ENCODE data around the gene IBTK. TPM values are rescaled to one million over a fixed set of nuclear protein-coding genes. Genes with fewer than 3 reads are reported as not detected.
A peak's percentile ranks its signal among the peaks of the same experiment; 100 is the strongest.
"Not testable (repeated sequence)": the region's sequence is repeated elsewhere in the genome, so short reads cannot be mapped to it uniquely, and the experiment has no call there.

Gene IBTK
- polyA plus RNA-seq, 5 donors = 29.5 to 47.8 (median 43.4) TPM

DNA sequence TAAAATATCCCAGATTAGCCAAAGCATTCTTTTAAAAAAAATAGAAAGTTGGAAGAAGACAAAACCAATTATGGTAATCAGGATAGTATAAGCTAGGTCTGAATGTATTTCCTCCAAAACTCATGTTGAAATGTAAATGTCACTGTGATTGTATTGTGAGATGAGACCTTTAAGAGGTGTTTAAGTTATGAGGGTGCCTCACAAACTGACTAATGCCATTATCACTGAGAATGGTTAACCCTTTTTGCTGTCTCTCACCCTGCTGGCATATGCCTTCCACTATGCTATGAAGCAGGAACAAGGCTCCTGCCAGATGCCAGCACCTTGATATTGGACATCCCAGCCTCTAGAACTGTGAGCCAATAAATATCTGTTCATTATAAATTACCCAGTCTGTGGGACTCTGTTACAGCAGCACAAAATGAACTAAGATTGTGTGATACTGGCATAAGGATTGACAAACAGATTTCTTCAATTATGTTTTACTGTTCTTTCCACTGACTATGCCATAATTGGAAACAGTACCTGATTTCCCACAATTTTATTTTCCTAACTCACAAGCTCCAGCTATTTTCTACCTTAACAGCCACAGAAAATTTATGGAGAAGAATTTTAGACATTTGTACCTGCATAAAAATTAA is 63.8 kb downstream of the IBTK start:
- no peak for DNase-seq

- DNase-seq = no peak
Measured at GRCh38 chr6:82182756-82183155, 64.8 kb downstream of the IBTK start.

- DNase-seq = no peak
Measured at GRCh38 chr6:82179415-82179814, 68.1 kb downstream of the IBTK start.

GRCh38 chr6:82178759-82179112 is 68.8 kb downstream of the IBTK start:
- DNase-seq = no peak

- no peak for DNase-seq
Measured at GRCh38 chr6:82178077-82178758, 69.3 kb downstream of the IBTK start.

GRCh38 chr6:82176616-82177015 is 70.9 kb downstream of the IBTK start:
- DNase-seq = no peak

- no peak for DNase-seq
Measured at GRCh38 chr6:82172594-82172993, 75.0 kb downstream of the IBTK start.

GRCh38 chr6:82169138-82169876 is 78.2 kb downstream of the IBTK start:
- no peak for DNase-seq

DNA sequence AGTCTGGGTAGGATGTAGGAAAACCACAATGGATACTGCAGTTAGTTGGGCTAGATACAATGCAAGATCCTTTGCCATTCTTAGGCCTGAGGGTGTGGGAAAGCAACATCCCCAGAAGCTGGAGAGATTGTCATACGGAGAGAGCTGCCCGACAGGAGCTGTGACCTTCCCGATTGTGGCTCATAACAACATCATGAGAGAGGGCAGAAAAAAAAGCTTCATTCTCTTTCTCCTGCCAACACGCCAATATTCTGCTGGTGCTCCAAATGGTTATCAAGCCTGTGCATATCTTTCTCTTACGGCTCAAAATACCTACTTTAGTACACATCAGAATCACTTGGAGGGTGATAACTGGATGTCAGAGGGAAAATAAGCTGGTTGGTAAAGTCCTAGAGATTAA is 81.1 kb downstream of the IBTK start:
- DNase-seq = no peak

DNA sequence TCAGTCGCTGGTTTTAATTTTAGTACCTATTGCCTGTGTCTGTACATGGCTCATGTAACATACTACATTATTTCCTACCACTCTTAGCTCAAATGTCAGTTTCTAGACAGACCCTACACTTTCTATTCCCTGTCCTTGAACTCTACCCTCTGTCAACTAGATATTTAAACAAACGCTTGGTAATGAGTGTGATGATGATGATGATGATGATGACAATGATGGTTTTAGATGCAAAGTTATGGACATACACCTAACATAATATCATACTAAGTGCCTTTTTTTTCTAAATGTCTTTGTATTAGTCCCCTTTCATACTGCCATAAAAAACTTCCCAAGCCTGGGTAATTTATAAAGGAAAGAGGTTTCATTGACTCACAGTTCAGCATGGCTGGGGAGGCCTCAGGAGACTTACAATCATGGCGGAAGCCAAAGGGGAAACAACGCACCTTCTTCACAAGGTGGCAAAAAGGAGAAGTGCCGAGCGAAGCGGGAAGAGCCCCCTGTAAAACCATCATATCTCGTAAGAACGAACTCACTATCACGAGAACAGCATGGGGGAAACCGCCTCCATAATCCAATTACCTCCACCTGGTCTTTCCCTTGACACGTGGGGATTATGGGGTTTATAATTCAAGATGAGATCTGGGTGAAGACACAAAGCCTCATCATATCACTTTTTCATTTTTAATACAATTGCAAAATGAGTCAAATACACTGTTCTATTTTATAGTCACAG is 87.1 kb downstream of the IBTK start:
- no peak for DNase-seq

DNA sequence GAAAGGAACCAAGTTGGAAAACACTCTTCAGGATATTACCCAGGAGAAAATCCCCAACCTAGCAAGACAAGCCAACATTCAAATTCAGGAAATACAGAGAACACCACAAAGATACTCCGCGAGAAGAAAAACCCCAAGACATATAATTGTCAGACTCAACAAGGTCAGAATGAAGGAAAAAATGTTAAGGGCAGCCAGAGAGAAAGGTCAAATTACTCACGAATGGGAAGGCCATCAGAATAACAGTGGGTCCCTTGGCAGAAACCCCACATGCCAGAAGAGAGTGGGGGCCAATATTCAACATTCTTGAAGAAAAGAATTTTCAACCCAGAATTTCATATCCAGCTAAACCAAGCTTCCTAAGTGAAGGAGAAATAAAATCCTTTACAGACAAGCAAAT is 94.8 kb downstream of the IBTK start:
- not testable (repeated sequence) for DNase-seq

- DNase-seq = not testable (repeated sequence)
Measured at GRCh38 chr6:82151147-82151546, 96.4 kb downstream of the IBTK start.

GRCh38 chr6:82145926-82146452 is 101.6 kb downstream of the IBTK start:
- DNase-seq = no peak

GRCh38 chr6:82144852-82145340 is 102.6 kb downstream of the IBTK start:
- DNase-seq = peak in 1 of 2 donors; percentile 2

DNA sequence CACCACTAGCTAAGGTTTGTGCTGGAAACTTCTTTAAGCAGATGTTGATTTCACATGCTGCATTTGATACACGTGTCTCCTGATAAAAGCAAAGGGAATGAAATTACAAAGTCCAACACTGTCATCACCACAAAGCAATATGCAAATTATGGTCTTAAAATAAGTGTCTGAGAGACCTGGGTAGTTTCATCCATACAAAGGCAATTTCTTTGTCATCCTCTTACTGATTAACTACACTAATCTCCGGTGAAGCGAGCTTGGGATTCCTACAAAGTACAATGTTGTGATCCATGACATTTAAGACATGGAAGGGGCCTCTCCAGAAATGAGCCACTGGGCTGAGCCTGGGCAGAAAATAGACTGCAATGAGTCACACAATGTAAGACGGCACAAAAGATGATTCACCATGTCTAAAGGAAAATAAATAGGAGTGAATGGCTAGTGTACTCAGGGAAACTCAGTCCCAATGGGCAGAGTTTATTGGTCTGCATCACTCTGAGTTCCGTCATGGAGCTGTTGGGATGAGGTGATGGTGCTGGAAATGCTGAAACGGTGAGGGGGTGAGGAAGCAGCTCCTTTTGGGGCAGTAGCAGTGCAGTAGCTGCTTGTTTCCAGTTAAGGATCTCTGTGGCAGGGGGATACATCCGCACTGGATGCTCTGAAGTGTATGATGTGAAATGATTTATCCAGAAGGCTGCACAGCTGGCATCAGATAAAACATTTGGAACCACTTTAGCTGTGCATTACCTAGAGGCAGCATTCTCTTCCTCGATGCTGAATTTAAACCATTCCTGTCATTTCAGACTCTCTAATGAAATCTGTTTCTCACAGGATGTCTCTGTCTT is 103.3 kb downstream of the IBTK start:
- no peak for DNase-seq

DNA sequence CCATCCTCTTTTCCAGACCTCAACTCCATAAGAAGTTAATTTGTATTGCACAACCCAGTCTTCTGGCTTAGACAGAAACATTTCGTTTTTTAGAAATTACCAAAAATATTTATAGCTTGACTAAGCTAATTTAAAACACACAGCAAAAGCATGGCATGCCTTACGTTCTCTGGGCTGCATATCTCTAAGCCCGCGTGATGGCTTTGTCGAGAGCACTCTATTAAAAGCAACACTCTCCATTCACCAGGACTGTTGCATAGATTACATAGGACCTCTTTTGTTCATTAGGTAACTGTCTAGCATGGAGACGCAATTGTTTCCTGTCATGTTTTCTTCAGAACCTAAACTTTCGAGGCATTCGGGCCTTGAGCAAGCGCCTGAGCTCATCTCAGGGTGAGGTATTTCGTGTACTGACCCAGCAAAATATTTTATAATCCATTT is 104.5 kb downstream of the IBTK start:
- no peak for DNase-seq

- DNase-seq = no peak
Measured at GRCh38 chr6:82142524-82142923, 105.0 kb downstream of the IBTK start.

- no peak for DNase-seq
Measured at GRCh38 chr6:82138075-82138791, 109.3 kb downstream of the IBTK start.

DNA sequence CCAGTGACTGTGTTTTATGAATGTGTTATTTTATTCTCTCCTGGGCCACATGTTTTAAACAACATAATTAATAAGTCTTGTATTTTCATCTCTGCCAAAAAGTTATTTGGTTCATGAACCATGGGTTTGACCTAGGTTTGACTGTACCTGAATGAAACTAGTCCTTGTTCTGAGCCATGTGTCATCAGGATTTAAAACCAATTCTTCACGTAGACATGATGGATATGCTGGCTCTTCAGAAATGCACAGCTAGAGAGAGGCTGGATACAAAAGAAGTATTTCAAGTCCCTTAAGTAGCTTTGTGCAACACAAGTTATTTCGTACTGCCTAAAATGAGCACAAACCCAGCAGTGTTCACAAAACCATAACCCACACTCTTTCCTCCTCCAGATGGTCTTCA is 116.1 kb downstream of the IBTK start:
- no peak for DNase-seq

GRCh38 chr6:82129797-82130196 is 117.7 kb downstream of the IBTK start:
- no peak for DNase-seq

All from right lung (tissue), 5 donors.